H9 (cell line): Measurements from ENCODE around the gene CREB5. TPM values are rescaled to one million over a fixed set of nuclear protein-coding genes. Genes with fewer than 3 reads are reported as not detected.

Experiments
- DNase-seq: peaks from one replicate; pipeline ENCODE4 v3.0.0-alpha.2; 2017
- H2AFZ ChIP-seq: one replicate; pipeline ENCODE4 v1.6.1; 2013; ENCODE audit warnings: mild to moderate bottlenecking, low read length, control low read depth, moderate library complexity
- H2AK5ac ChIP-seq: 2 replicates; pipeline ENCODE4 v1.6.1; 2013; ENCODE audit warnings: low read length, control low read depth, mixed read lengths; ENCODE audit not compliant: insufficient read length
- H2BK120ac ChIP-seq: one replicate; pipeline ENCODE4 v1.6.1; 2013; ENCODE audit warnings: low read depth, mild to moderate bottlenecking, low read length, control low read depth, inconsistent platforms; ENCODE audit not compliant: poor library complexity, severe bottlenecking
- H2BK12ac ChIP-seq: 2 replicates; pipeline ENCODE4 v1.6.1; 2013; ENCODE audit warnings: low read length, control low read depth, mixed read lengths, low read depth; ENCODE audit not compliant: insufficient read length
- H2BK15ac ChIP-seq: 2 replicates; pipeline ENCODE4 v1.6.1; 2013; ENCODE audit warnings: low read depth, low read length, control low read depth
- H2BK20ac ChIP-seq: one replicate; pipeline ENCODE4 v1.6.1; 2013; ENCODE audit warnings: low read depth, mild to moderate bottlenecking, low read length, control low read depth, inconsistent platforms; ENCODE audit not compliant: poor library complexity, severe bottlenecking
- H2BK5ac ChIP-seq: 2 replicates; pipeline ENCODE4 v1.6.1; 2013; ENCODE audit warnings: low read length, control low read depth, mixed read lengths; ENCODE audit not compliant: insufficient read length
- H3K14ac ChIP-seq: 2 replicates; pipeline ENCODE4 v1.6.1; 2013; ENCODE audit warnings: low read length, control low read depth; ENCODE audit not compliant: insufficient read depth
- H3K18ac ChIP-seq: 2 replicates; pipeline ENCODE4 v1.6.1; 2013; ENCODE audit warnings: low read depth, mild to moderate bottlenecking, mixed read lengths, low read length, control low read depth; ENCODE audit not compliant: insufficient read length
- H3K23ac ChIP-seq: 2 replicates; pipeline ENCODE4 v1.6.1; 2013; ENCODE audit warnings: low read length, control low read depth, mixed read lengths, low read depth; ENCODE audit not compliant: insufficient read length
- H3K23me2 ChIP-seq: 2 replicates; pipeline ENCODE4 v1.6.1; 2013; ENCODE audit warnings: low read depth, mild to moderate bottlenecking, mixed read lengths, low read length, control low read depth; ENCODE audit not compliant: insufficient read length, poor library complexity, severe bottlenecking
- H3K27ac ChIP-seq: 2 replicates; pipeline ENCODE4 v1.5.1; 2013; ENCODE audit warnings: low read length, control low read depth, mixed read lengths, low read depth; ENCODE audit not compliant: insufficient read length
- H3K27me3 ChIP-seq: 2 replicates; pipeline ENCODE4 v1.6.1; 2013; ENCODE audit warnings: low read length, control low read depth, inconsistent platforms; ENCODE audit not compliant: insufficient read depth
- H3K4ac ChIP-seq: 2 replicates; pipeline ENCODE4 v1.6.1; 2013; ENCODE audit warnings: low read depth, mild to moderate bottlenecking, control low read depth, inconsistent platforms, low read length, moderate library complexity
- H3K4me1 ChIP-seq: 2 replicates; pipeline ENCODE4 v1.6.1; 2013; ENCODE audit warnings: low read length, control low read depth, inconsistent platforms; ENCODE audit not compliant: insufficient read depth
- H3K4me2 ChIP-seq: 2 replicates; pipeline ENCODE4 v1.6.1; 2013; ENCODE audit warnings: low read length, control low read depth, mixed read lengths; ENCODE audit not compliant: insufficient read length, insufficient read depth
- H3K56ac ChIP-seq: 2 replicates; pipeline ENCODE4 v1.6.1; 2013; ENCODE audit warnings: low read depth, mild to moderate bottlenecking, mixed read lengths, low read length, control low read depth; ENCODE audit not compliant: insufficient read length
- H3K79me1 ChIP-seq: 2 replicates; pipeline ENCODE4 v1.6.1; 2013; ENCODE audit warnings: low read depth, mild to moderate bottlenecking, moderate library complexity, low read length, control low read depth, inconsistent platforms; ENCODE audit not compliant: insufficient read depth, poor library complexity, severe bottlenecking
- H3K79me2 ChIP-seq: 2 replicates; pipeline ENCODE4 v1.6.1; 2013; ENCODE audit warnings: low read length, control low read depth, inconsistent platforms; ENCODE audit not compliant: insufficient read depth
- H3K9ac ChIP-seq: 2 replicates; pipeline ENCODE4 v1.6.1; 2013; ENCODE audit warnings: low read length, control low read depth, mixed read lengths; ENCODE audit not compliant: insufficient read length; ENCODE audit errors: extremely low read depth
- H3K9me3 ChIP-seq: one replicate; pipeline ENCODE4 v1.6.1; 2013; ENCODE audit warnings: low read depth, low read length, inconsistent platforms; ENCODE audit not compliant: control insufficient read depth
- H3T11ph ChIP-seq: one replicate; pipeline ENCODE4 v1.6.1; 2013; ENCODE audit warnings: mild to moderate bottlenecking, low read length, control low read depth, inconsistent platforms
- H4K20me1 ChIP-seq: one replicate; pipeline ENCODE4 v1.6.1; 2013; ENCODE audit not compliant: control insufficient read depth, insufficient read length, insufficient read depth
- H4K5ac ChIP-seq: 2 replicates; pipeline ENCODE4 v1.6.1; 2013; ENCODE audit warnings: low read depth, mild to moderate bottlenecking, mixed read lengths, low read length, control low read depth; ENCODE audit not compliant: insufficient read length
- H4K8ac ChIP-seq: replicated peaks from 2 replicates; pipeline ENCODE4 v1.6.1; 2013; ENCODE audit warnings: low read length, control low read depth, mixed read lengths, low read depth; ENCODE audit not compliant: insufficient read length
- H4K91ac ChIP-seq: 2 replicates; pipeline ENCODE4 v1.6.1; 2013; ENCODE audit warnings: low read depth, mild to moderate bottlenecking, moderate library complexity, mixed read lengths, low read length, control low read depth; ENCODE audit not compliant: insufficient read length
- H3K27ac Mint-ChIP-seq, 3 experiments: 2 replicates in 2 of 3; 3 replicates in 1 of 3; pipeline ENCODE4 v1.8.0; 2020 to 2021; ENCODE audit warnings: mixed read lengths in 3 of 3, mild to moderate bottlenecking in 1 of 3, moderate library complexity in 1 of 3
- H3K27me3 Mint-ChIP-seq: 2 replicates; pipeline ENCODE4 v1.8.0; 2021; ENCODE audit warnings: low read depth, mild to moderate bottlenecking, moderate library complexity, mixed read lengths
- H3K36me3 Mint-ChIP-seq, 3 experiments: 2 replicates in 2 of 3; 3 replicates in 1 of 3; pipeline ENCODE4 v1.8.0; 2020 to 2021; ENCODE audit warnings: low read depth in 3 of 3, mixed read lengths in 3 of 3; ENCODE audit not compliant: insufficient read depth in 1 of 3
- H3K4me1 Mint-ChIP-seq, 2 experiments: 2 replicates each; pipeline ENCODE4 v1.8.0; 2020; ENCODE audit warnings: mixed read lengths in 2 of 2
- H3K4me3 Mint-ChIP-seq, 2 experiments: 2 replicates in 1 of 2; 3 replicates in 1 of 2; pipeline ENCODE4 v1.8.0; 2020 to 2021; ENCODE audit warnings: mild to moderate bottlenecking in 2 of 2, mixed read lengths in 2 of 2, moderate library complexity in 1 of 2
- H3K9me3 Mint-ChIP-seq, 2 experiments: 2 replicates in 1 of 2; 3 replicates in 1 of 2; pipeline ENCODE4 v1.8.0; 2020; ENCODE audit warnings: mild to moderate bottlenecking in 2 of 2, mixed read lengths in 2 of 2, moderate library complexity in 1 of 2
- WGBS: extraction: QIAGEN DNeasy Blood & Tissue Kit; methylation state at CpG from one replicate; pipeline ENCODE4 v1.1.7; 2013; ENCODE audit warnings: missing lambda C conversion rate, low lambda C conversion rate, mixed read lengths; ENCODE audit not compliant: insufficient read length; ENCODE audit errors: extremely low coverage; 5-methylcytosine and 5-hydroxymethylcytosine counted together
- total RNA-seq: library from RNA; stranded (reverse); gene quantifications from 2 replicates; pipeline ENCODE4 v1.2.1, GENCODE V29; 2021
- TF ChIP-seq, protein P1 (sequence below): fragments of 200-600 bp; sonication (generic); conservative IDR thresholded peaks from 3 replicates; pipeline ENCODE4 v1.8.0; 2021; ENCODE audit warnings: antibody characterized with exemption, mild to moderate bottlenecking

CREB5 gene
- total RNA-seq, 1 experiment from 2014 or later = 4.0 TPM

GRCh38 chr7:28675429-28675828, 263.1 kb downstream of the CREB5 start:
- no peaks in the 10 kb centered on the region for H3K36me3 Mint-ChIP-seq
- H3K27me3 Mint-ChIP-seq = no peaks in the 10 kb centered on the region
- H3K4ac ChIP-seq = no peak overlapping the region
- WGBS = no CpG with 5 or more reads among the region's 3 CpGs
- no peak overlapping the region for H2BK15ac ChIP-seq
- H2BK20ac ChIP-seq = no peak overlapping the region
- peak overlapping the region; percentile 0 for H3K27ac ChIP-seq
- H3K23ac ChIP-seq = no peak overlapping the region
- H3K14ac ChIP-seq = no peak overlapping the region
- H3K79me1 ChIP-seq = no peaks in the 10 kb centered on the region
- no peak overlapping the region for H2BK5ac ChIP-seq
- H2AFZ ChIP-seq = peak overlapping the region; percentile 83
- H3T11ph ChIP-seq = no peak overlapping the region
- H3K56ac ChIP-seq = no peak overlapping the region
- H4K91ac ChIP-seq = no peak overlapping the region
- no peak overlapping the region for H4K8ac ChIP-seq
- H4K5ac ChIP-seq = no peak overlapping the region
- no peak overlapping the region for H2BK12ac ChIP-seq
- H3K4me2 ChIP-seq = peak overlapping the region; percentile 27
- H3K23me2 ChIP-seq = no peaks in the 10 kb centered on the region
- H3K4me1 ChIP-seq = peaks cover 19% of the 10 kb centered on the region
- no peaks in the 10 kb centered on the region for H4K20me1 ChIP-seq
- H3K9ac ChIP-seq = no peak overlapping the region
- H3K4me1 Mint-ChIP-seq = peaks cover 44 to 47% of the 10 kb centered on the region in 2 experiments
- no peak overlapping the region for H3K18ac ChIP-seq
- TF ChIP-seq, protein P1, sequence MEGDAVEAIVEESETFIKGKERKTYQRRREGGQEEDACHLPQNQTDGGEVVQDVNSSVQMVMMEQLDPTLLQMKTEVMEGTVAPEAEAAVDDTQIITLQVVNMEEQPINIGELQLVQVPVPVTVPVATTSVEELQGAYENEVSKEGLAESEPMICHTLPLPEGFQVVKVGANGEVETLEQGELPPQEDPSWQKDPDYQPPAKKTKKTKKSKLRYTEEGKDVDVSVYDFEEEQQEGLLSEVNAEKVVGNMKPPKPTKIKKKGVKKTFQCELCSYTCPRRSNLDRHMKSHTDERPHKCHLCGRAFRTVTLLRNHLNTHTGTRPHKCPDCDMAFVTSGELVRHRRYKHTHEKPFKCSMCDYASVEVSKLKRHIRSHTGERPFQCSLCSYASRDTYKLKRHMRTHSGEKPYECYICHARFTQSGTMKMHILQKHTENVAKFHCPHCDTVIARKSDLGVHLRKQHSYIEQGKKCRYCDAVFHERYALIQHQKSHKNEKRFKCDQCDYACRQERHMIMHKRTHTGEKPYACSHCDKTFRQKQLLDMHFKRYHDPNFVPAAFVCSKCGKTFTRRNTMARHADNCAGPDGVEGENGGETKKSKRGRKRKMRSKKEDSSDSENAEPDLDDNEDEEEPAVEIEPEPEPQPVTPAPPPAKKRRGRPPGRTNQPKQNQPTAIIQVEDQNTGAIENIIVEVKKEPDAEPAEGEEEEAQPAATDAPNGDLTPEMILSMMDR = no peak
- no peak overlapping the region for H2AK5ac ChIP-seq
- H3K27ac Mint-ChIP-seq = peak overlapping the region; percentile 11 to 82 (median 57); a peak in 6 of 7 replicates
- H3K27me3 ChIP-seq = no peaks in the 10 kb centered on the region
- no peak overlapping the region for H3K4me3 Mint-ChIP-seq
- no peak overlapping the region for H2BK120ac ChIP-seq
- no peaks in the 10 kb centered on the region for H3K9me3 ChIP-seq
- no peaks in the 10 kb centered on the region for H3K9me3 Mint-ChIP-seq
- H3K79me2 ChIP-seq = no peaks in the 10 kb centered on the region
- no peak for DNase-seq
